Measurements from ENCODE around the gene NFATC1. TPM values are rescaled to one million over a fixed set of nuclear protein-coding genes. Genes with fewer than 3 reads are reported as not detected.
A peak's percentile ranks its signal among the peaks of the same experiment; 100 is the strongest.

Gene NFATC1
- total RNA-seq, 1 donor from 2014 or later, result 52.6 TPM

DNA sequence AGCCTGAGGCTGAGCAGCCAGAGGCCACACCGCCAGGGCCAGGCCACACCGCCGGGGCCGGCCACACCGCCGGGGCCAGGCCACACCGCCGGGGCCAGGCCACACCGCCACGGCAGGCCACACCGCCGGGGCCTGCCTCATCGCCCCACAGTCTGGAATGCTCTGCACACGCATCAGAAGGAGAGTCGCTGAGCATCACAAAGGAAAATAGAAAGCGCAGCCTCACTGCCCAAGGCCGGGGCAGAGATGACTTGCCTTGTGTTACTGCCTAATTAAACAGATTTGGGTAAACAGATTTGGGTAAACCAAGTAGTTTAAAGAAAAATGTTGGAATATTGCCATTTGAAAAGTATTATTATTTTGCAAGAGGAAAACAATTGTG lies 10.4 kb upstream of the NFATC1 start:
- peaks cover 10% of the 10 kb centered on the region for H3K4me1 Mint-ChIP-seq
- no peaks in the 10 kb centered on the region for H3K9me3 Mint-ChIP-seq
- no peaks in the 10 kb centered on the region for H3K27me3 Mint-ChIP-seq
- TF ChIP-seq, protein P1, sequence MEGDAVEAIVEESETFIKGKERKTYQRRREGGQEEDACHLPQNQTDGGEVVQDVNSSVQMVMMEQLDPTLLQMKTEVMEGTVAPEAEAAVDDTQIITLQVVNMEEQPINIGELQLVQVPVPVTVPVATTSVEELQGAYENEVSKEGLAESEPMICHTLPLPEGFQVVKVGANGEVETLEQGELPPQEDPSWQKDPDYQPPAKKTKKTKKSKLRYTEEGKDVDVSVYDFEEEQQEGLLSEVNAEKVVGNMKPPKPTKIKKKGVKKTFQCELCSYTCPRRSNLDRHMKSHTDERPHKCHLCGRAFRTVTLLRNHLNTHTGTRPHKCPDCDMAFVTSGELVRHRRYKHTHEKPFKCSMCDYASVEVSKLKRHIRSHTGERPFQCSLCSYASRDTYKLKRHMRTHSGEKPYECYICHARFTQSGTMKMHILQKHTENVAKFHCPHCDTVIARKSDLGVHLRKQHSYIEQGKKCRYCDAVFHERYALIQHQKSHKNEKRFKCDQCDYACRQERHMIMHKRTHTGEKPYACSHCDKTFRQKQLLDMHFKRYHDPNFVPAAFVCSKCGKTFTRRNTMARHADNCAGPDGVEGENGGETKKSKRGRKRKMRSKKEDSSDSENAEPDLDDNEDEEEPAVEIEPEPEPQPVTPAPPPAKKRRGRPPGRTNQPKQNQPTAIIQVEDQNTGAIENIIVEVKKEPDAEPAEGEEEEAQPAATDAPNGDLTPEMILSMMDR (IDR thresholded peaks at IDR 0.05), result no peak
- DNase-seq (no peak), ATAC-seq (ENCODE audit: low read depth) (no peak)
- ChIA-PET CTCF (interaction anchor here (1.1 to 1.4 kb wide), 2 partner anchors 8 to 239 kb away, joined by 3 to 4 read pairs; no protein-coding TSS in a partner anchor), POLR2A (interaction anchor here (0.8 kb wide), 1 partner anchor 278 kb away, joined by 6 read pairs; no protein-coding TSS in a partner anchor)
- H3K36me3 Mint-ChIP-seq (ENCODE audit: low read depth), result no peaks in the 10 kb centered on the region
- no peak overlapping the region for H3K27ac Mint-ChIP-seq
- H3K4me3 Mint-ChIP-seq, result no peak overlapping the region
- intact Hi-C loops (cut with micrococcal nuclease), result no loop called here

DNA sequence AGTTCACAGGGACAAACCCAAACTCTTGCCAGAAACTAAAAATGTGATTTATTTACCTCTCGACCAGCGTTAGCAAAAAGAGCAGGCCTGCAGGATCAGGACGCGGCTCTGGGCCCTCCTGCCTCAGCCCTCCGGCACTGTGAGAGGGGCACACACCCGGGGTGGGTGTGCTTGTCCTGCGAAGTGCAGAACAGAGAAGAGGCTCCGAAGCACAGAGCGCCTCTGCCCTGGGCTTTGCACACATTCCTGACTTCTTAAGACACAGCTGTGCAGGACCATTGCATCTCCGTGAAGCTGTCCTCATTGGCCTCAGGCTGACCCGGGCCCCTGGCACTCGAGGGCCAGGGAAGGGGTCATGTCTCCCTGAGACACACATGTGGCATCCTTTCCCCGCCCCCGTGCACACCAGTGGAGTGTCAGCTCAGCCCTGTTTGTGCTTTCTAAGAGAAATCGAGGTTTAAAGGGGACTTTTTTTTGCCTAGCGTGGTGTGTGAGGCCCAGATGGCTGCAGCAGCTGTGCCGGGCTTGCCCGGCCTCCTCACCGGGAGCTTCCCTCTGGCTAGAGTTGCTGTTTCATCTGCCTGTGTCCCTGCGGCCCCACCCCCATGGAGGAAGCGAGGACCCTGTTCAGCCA lies 9.9 kb upstream of the NFATC1 start:
- Mint-ChIP-seq H3K4me3 (no peak overlapping the region), H3K27ac (no peak overlapping the region), H3K36me3 (ENCODE audit: low read depth) (no peaks in the 10 kb centered on the region), H3K9me3 (no peaks in the 10 kb centered on the region), H3K27me3 (no peaks in the 10 kb centered on the region), H3K4me1 (peaks cover 10% of the 10 kb centered on the region)
- TF ChIP-seq, protein P1 (IDR thresholded peaks at IDR 0.05), result no peak
- ChIA-PET CTCF (interaction anchor here (1.1 kb wide), 1 partner anchor 239 kb away, joined by 3 read pairs; no protein-coding TSS in a partner anchor), POLR2A (no interaction called here)
- no peak for ATAC-seq (ENCODE audit: low read depth)
- intact Hi-C loops (cut with micrococcal nuclease), result no loop called here
- no peak for DNase-seq

DNA sequence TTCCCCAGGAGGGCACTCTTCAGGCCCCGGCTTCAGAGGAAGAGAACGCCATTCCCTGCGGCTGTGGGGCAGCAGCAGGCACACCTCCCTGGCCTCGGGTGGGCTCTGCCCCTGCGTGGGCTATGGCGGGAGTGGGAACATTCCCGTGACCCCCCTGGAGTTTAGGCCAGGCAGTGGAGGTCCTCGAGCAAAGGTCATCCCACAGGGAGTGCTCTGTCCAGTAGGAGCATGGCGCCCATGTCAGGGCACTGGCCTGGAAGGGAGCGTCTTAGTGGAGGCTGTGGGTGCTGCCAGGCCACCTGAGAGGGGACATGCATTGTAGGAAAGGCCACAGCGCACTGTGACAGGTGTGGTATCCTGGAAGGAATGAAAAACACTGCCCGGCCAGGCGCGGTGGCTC lies 9.2 kb upstream of the NFATC1 start:
- DNase-seq (no peak), ATAC-seq (ENCODE audit: low read depth) (no peak)
- Mint-ChIP-seq H3K36me3 (ENCODE audit: low read depth) (no peaks in the 10 kb centered on the region), H3K9me3 (no peaks in the 10 kb centered on the region), H3K4me1 (peaks cover 8% of the 10 kb centered on the region), H3K4me3 (no peak overlapping the region), H3K27me3 (no peaks in the 10 kb centered on the region), H3K27ac (no peak overlapping the region)
- intact Hi-C loops (cut with micrococcal nuclease), result no loop called here
- ChIA-PET POLR2A (interaction anchor here (0.7 kb wide), 1 partner anchor 254 kb away, joined by 6 read pairs; no protein-coding TSS in a partner anchor), CTCF (interaction anchor here (1.1 kb wide), 1 partner anchor 238 kb away, joined by 3 read pairs; no protein-coding TSS in a partner anchor)
- TF ChIP-seq, protein P1 (IDR thresholded peaks at IDR 0.05), result no peak

DNA sequence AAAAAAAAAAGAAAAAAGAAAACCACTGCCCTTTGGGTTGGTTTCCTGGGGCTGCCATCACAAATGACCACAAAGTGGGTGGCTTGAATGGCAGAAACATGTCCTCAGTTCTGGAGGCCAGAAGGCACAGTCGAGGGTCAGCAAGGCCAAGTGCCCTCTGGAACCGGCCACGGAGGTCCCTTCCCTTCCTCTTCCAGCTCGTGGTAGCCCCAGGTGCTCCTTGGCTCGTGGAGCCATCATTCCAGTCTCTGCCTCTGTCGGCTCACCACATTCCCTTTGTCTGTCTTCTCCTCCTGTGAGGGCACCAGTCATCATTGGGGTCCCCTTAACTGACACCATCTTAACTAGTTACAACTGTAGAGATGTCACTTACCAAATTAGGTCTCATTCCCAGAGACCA lies 8.5 kb upstream of the NFATC1 start:
- ATAC-seq (ENCODE audit: low read depth) (no peak), DNase-seq (peak; percentile 9)
- H3K36me3 Mint-ChIP-seq (ENCODE audit: low read depth), result no peaks in the 10 kb centered on the region
- CTCF ChIA-PET, result interaction anchor here (1.5 kb wide), 1 partner anchor 8 kb away, joined by 3 read pairs; no protein-coding TSS in a partner anchor
- intact Hi-C loops (cut with micrococcal nuclease), result no loop called here
- no peaks in the 10 kb centered on the region for H3K27me3 Mint-ChIP-seq
- H3K4me3 Mint-ChIP-seq, result no peak overlapping the region
- H3K27ac Mint-ChIP-seq, result no peak overlapping the region
- H3K4me1 Mint-ChIP-seq, result peaks cover 10% of the 10 kb centered on the region
- TF ChIP-seq, protein P1 (IDR thresholded peaks at IDR 0.05), result no peak
- POLR2A ChIA-PET, result interaction anchor here (0.7 kb wide), 1 partner anchor 253 kb away, joined by 6 read pairs; no protein-coding TSS in a partner anchor
- H3K9me3 Mint-ChIP-seq, result no peaks in the 10 kb centered on the region

DNA sequence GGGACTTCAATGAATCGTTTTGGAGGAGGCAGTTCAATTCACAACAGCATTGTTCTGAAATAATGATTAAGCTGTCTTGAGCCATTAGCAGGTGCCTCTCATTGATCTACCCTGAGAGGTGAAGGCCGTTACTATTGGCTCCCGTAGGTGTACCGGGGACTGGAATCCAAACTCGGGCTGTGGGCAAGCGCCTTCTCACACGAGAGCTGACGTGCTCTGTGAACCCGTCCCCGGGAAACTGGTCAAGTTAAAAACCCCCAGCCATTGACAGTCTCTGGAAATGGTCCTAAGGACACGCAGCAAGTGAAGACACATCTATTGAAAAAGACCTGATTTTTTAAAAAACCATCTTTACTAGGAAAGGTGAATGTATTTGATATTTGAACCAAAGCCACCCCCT lies 8.1 kb upstream of the NFATC1 start:
- TF ChIP-seq, protein P1 (IDR thresholded peaks at IDR 0.05), result no peak
- DNase-seq, result no peak
- intact Hi-C loops (cut with micrococcal nuclease), result no loop called here
- Mint-ChIP-seq H3K27me3 (no peaks in the 10 kb centered on the region), H3K4me3 (no peak overlapping the region), H3K36me3 (ENCODE audit: low read depth) (no peaks in the 10 kb centered on the region), H3K9me3 (no peaks in the 10 kb centered on the region), H3K4me1 (peaks cover 13% of the 10 kb centered on the region), H3K27ac (no peak overlapping the region)
- ChIA-PET CTCF (interaction anchor here (1.5 kb wide), 1 partner anchor 8 kb away, joined by 3 read pairs; no protein-coding TSS in a partner anchor), POLR2A (no interaction called here)
- ATAC-seq (ENCODE audit: low read depth), result no peak

Measured in activated B cell treated with CpG ODN at 0.5 μM for 24 hours (primary cell).